ENCODE results near the gene EIF4ENIF1.
"Not testable (repeated sequence)": the region's sequence is repeated elsewhere in the genome, so short reads cannot be mapped to it uniquely, and the experiment has no call there.

Gene EIF4ENIF1

GRCh38 chr22:31425331-31426050 is 64.2 kb downstream of the EIF4ENIF1 start:
- no peak overlapping the region for H3K4me3 ChIP-seq (ENCODE audit: low read depth, low read length)
- no peak for DNase-seq (ENCODE audit: low read depth)
- TF ChIP-seq CTCF (IDR thresholded peaks at IDR 0.05; ENCODE audit: insufficient read depth, low read depth, low read length, missing control alignments) = no peak

- not testable (repeated sequence) for H3K4me3 ChIP-seq (ENCODE audit: low read depth, low read length)
These were observed 87.3 kb downstream of the EIF4ENIF1 start for GRCh38 chr22:31402350-31402749.

GRCh38 chr22:31400023-31400397 is 89.6 kb downstream of the EIF4ENIF1 start:
- no peak for TF ChIP-seq CTCF (IDR thresholded peaks at IDR 0.05; ENCODE audit: insufficient read depth, low read depth, low read length, missing control alignments)
- DNase-seq (ENCODE audit: low read depth) = peak; percentile 13
- peak overlapping the region; percentile 99 for H3K4me3 ChIP-seq (ENCODE audit: low read depth, low read length)

More at GRCh38 chr22:31402350-31402749, 87.3 kb downstream of the EIF4ENIF1 start:
- DNase-seq (ENCODE audit: low read depth) = not testable (repeated sequence)

- peak within 1 kb of the TSS; percentile 99 for H3K4me3 ChIP-seq (ENCODE audit: low read depth, low read length)
- TF ChIP-seq CTCF (IDR thresholded peaks at IDR 0.05; ENCODE audit: insufficient read depth, low read depth, low read length, missing control alignments) = no peak
- peak; percentile 97 for DNase-seq (ENCODE audit: low read depth)
These were observed 90.2 kb downstream of the EIF4ENIF1 start, which contains the start of gene DRG1 for GRCh38 chr22:31399211-31400022. TSS of gene DRG1 (plus strand) at chr22:31399604. CDS start at chr22:31399684, 80 bp downstream.

- no peak for DNase-seq (ENCODE audit: low read depth)
- no peak for TF ChIP-seq CTCF (IDR thresholded peaks at IDR 0.05; ENCODE audit: insufficient read depth, low read depth, low read length, missing control alignments)
- H3K4me3 ChIP-seq (ENCODE audit: low read depth, low read length) = no peak overlapping the region
These were observed 91.4 kb downstream of the EIF4ENIF1 start for GRCh38 chr22:31398231-31398630.

- TF ChIP-seq CTCF (IDR thresholded peaks at IDR 0.05; ENCODE audit: insufficient read depth, low read depth, low read length, missing control alignments) = no peak
- no peak for DNase-seq (ENCODE audit: low read depth)
- H3K4me3 ChIP-seq (ENCODE audit: low read depth, low read length) = no peak overlapping the region
These were observed 95.3 kb downstream of the EIF4ENIF1 start for GRCh38 chr22:31394326-31394725.

- no peak overlapping the region for H3K4me3 ChIP-seq (ENCODE audit: low read depth, low read length)
- DNase-seq (ENCODE audit: low read depth) = no peak
- no peak for TF ChIP-seq CTCF (IDR thresholded peaks at IDR 0.05; ENCODE audit: insufficient read depth, low read depth, low read length, missing control alignments)
These were observed 95.7 kb downstream of the EIF4ENIF1 start for GRCh38 chr22:31393893-31394292.
